Epithelial cell of proximal tubule (primary cell): ENCODE results near the gene PROKR1. TPM values are rescaled to one million over a fixed set of nuclear protein-coding genes. Genes with fewer than 3 reads are reported as not detected.

Experiments
- DNase-seq: peaks from one replicate; pipeline ENCODE4 v3.0.0-alpha.2; 2011; ENCODE audit warnings: low read depth
- H3K4me3 ChIP-seq: 2 replicates; pipeline ENCODE4 v1.5.1; 2011; ENCODE audit warnings: low read depth, mild to moderate bottlenecking, low read length
- CTCF ChIP-seq: conservative IDR thresholded peaks from 2 replicates; pipeline ENCODE4 v1.5.1; 2012; ENCODE audit warnings: low read depth, mild to moderate bottlenecking, low read length
- total RNA-seq: library from RNA; depleted of rRNA; stranded (reverse); fragments of >200 nt; gene quantifications from 2 replicates; pipeline ENCODE4 v1.2.3, GENCODE V29; 2015

PROKR1 gene
- total RNA-seq, 1 donor from 2014 or later: not detected

DNA sequence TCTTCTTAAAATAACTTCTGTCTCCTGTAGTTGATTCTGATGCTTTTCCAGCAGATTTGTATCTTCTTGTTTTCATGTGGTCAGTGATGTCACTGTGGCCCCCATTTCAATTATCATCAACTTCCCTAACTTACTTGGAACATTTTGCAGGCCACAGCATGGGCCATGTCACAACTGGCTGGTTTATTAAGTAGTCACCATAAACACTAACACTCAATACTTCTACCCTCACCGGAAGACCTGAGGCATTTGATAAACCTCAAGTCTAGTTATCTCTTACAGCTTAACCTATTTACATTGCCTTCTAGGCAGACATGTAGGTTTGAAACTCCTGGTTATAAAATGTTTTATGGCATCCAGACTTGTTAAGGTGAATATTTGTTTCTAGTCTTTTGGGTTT, 37.4 kb upstream of the PROKR1 start:
- no peak for DNase-seq
- TF ChIP-seq CTCF: no peak
- H3K4me3 ChIP-seq: no peak overlapping the region

DNA sequence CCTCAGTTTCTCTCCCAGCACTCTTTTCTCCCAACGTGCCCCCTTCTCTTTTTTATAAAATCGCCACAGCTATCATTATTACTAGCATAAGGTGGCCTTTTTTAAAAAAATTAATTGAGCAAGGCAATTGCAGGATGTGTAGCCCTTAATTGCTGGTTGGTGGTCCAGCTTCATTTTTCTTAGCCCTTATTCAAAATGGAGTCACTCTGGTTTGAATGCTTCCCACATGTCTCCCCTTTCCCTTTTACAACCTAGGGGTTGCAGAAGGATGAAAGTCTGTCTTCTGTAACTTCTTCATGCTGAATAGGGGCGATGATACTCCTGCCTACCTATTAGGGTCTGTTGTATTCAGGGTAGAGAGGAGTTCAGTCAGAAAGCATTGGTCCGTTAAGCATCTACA, 36.6 kb upstream of the PROKR1 start:
- no peak overlapping the region for H3K4me3 ChIP-seq
- TF ChIP-seq CTCF: no peak
- DNase-seq: no peak

DNA sequence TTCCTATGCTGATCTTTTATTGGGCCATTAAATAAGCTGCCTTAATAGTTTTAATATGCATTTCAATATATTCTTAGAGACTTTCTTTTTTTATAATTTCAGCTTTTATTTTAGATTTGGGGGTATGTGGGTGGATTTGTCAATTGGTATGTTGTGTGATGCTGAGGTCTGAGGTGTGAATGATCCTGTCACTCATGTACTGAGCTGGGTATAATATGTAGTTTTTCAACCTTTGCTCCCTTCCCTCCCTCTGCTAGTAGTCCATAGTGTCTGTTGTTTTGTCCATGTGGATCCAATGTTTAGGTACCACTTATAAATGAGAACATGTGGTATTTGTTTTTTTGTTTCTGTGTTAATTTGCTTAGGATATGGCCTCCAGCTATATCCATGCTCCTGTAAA, 35.5 kb upstream of the PROKR1 start:
- no peak for DNase-seq
- H3K4me3 ChIP-seq: no peak overlapping the region
- no peak for TF ChIP-seq CTCF

DNA sequence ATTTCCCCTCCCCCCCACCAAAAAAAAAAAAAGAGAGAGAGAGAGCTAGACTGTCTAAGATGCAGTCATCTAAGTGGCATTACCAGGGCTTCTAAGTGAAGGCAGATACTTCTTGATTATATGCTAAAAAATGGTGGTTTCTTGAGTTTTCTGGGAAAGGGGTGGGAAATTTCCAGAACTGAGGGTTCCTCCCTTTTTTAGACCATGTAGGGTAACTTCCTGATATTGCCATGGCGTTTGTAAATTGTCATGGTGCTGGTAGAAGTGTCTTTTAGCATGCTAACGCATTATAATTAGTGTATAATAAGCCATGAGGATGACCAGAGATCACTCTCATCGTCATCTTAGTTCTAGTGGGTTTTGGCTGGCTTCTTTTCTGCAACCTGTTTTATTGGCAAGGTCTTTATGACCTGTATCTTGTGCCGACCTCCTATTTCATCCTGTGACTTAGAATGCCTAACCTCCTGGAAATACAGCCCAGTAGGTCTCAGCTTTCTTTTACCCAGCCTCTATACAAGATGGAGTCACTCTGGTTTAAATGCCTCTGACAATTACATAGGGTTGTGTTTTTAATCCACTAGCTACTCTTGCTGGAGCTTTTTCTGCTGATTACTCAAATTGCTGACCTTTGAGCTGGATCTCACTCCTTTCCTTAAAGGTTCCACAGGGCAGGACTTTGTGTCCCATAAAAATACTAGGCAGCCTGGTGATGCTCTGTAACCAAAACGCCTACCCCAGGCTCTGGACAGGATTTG, 30.4 kb upstream of the PROKR1 start:
- no peak overlapping the region for H3K4me3 ChIP-seq
- no peak for DNase-seq
- TF ChIP-seq CTCF: no peak

DNA sequence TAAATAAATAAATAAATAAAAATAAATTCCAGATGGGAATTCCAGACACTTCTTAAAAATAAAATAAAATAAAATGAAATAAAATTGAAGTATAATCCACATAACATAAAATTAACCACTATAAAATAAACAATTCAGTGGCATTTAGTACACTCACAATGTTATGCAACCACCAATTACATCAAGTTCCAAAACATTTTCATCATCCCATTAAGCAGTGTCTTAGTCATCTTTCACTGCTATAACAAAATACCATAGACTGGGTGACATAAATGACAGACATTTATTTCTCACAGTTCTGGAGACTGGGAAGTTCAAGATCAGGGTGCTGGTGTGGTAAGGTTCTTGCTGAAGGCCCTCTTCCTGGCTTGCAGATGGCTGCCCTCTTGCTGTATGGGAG, 22.6 kb upstream of the PROKR1 start:
- DNase-seq: no peak
- TF ChIP-seq CTCF: no peak
- H3K4me3 ChIP-seq: no peak overlapping the region

DNA sequence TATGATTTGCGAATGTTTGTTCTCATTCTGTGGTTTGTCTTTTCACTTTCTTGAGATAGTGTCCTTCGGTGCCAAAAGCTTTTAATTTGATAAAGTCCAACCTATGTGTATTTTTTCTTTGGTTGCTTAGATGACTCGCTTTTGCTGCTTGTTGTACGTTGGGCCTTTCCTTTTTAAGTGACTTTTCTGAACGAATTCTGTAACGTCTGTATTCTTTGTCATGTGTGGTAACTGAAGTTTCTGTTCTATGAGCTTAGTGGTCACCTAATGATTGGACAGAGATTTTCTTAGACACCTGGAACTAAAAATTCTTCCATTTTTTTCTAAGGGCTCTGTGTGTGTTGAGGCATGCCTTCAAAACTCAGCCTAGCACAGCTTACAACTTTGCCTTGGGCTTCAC, 19.6 kb upstream of the PROKR1 start:
- no peak for TF ChIP-seq CTCF

GRCh38 chr2:68627615-68628014, 15.8 kb upstream of the PROKR1 start:
- DNase-seq: no peak
- TF ChIP-seq CTCF: no peak
- no peak overlapping the region for H3K4me3 ChIP-seq

More for the DNA sequence above, 19.6 kb upstream of the PROKR1 start:
- H3K4me3 ChIP-seq: no peak overlapping the region
- DNase-seq: no peak
